Mesodermal cell (in vitro differentiated cells): ENCODE results near the gene ABHD8. TPM values are rescaled to one million over a fixed set of nuclear protein-coding genes. Genes with fewer than 3 reads are reported as not detected.

Experiments
- H3K27ac ChIP-seq: 2 replicates; pipeline ENCODE4 v1.7.0; 2013; ENCODE audit warnings: mild to moderate bottlenecking, low read depth, low read length, moderate library complexity; ENCODE audit not compliant: severe bottlenecking
- H3K36me3 ChIP-seq: 2 replicates; pipeline ENCODE4 v1.7.1; 2013; ENCODE audit warnings: mild to moderate bottlenecking, low read length, moderate library complexity; ENCODE audit not compliant: control insufficient read depth, insufficient read depth
- H3K4me1 ChIP-seq: one replicate; pipeline ENCODE4 v1.7.1; 2013; ENCODE audit warnings: mild to moderate bottlenecking, low read length; ENCODE audit not compliant: insufficient read depth, control insufficient read depth, poor library complexity, severe bottlenecking
- H3K4me3 ChIP-seq: 2 replicates; pipeline ENCODE4 v1.7.0; 2013; ENCODE audit warnings: low read length, control low read depth, mild to moderate bottlenecking; ENCODE audit not compliant: insufficient read depth, poor library complexity, severe bottlenecking; ENCODE audit errors: extremely low read depth
- H3K9me3 ChIP-seq: 2 replicates; pipeline ENCODE4 v1.7.1; 2013; ENCODE audit warnings: mild to moderate bottlenecking, low read length, moderate library complexity; ENCODE audit not compliant: control insufficient read depth
- WGBS, 2 experiments: methylation state at CpG; one replicate each; pipeline ENCODE4 v1.1.5; 2013; ENCODE audit warnings: missing lambda C conversion rate in 2 of 2; ENCODE audit not compliant: insufficient coverage in 2 of 2; 5-methylcytosine and 5-hydroxymethylcytosine counted together
- polyA plus RNA-seq, 2 experiments: library from polyadenylated mRNA; stranded (reverse); fragments of 50-300 nt; gene quantifications; one replicate each; pipeline ENCODE4 v1.2.3, GENCODE V29; 2013

The ABHD8 gene
- 6.3 TPM for polyA plus RNA-seq (2013, experiment 1 of 2)
- 5.8 TPM for polyA plus RNA-seq (2013, experiment 2 of 2)

GRCh38 chr19:17303167-17303939 lies at the start of gene ABHD8:
Gene ABHD8, minus strand, starts transcription at chr19:17303425. Its CDS starts 1,809 bp downstream, at chr19:17301616.
- H3K27ac ChIP-seq = no peak within 1 kb of the TSS
- peaks cover 6% of the 10 kb centered on the region for H3K4me1 ChIP-seq
- peaks cover 2% of the 10 kb centered on the region for H3K9me3 ChIP-seq
- peaks cover 15% of the 10 kb centered on the region for H3K36me3 ChIP-seq
- WGBS, 2 experiments = 3 to 7% methylated on average over 42 to 52 of the region's 52 CpGs
- H3K4me3 ChIP-seq = peak within 1 kb of the TSS; percentile 50

- 79 to 85% methylated on average over 9 to 11 of the region's 14 CpGs for WGBS, 2 experiments
- H3K4me3 ChIP-seq = no peak overlapping the region
- H3K36me3 ChIP-seq = no peaks in the 10 kb centered on the region
- peaks cover 21% of the 10 kb centered on the region for H3K4me1 ChIP-seq
- H3K27ac ChIP-seq = no peak overlapping the region
- H3K9me3 ChIP-seq = no peaks in the 10 kb centered on the region
Measured at GRCh38 chr19:17352608-17353280, 49.5 kb upstream of the ABHD8 start.

GRCh38 chr19:17351815-17352435 lies 48.7 kb upstream of the ABHD8 start:
- 94 to 96% methylated on average over 33 to 35 of the region's 45 CpGs for WGBS, 2 experiments
- Histone ChIP-seq H3K27ac (no peak overlapping the region), H3K36me3 (no peaks in the 10 kb centered on the region), H3K4me3 (no peak overlapping the region), H3K4me1 (peaks cover 25% of the 10 kb centered on the region), H3K9me3 (no peaks in the 10 kb centered on the region)

GRCh38 chr19:17348700-17349099 lies 45.5 kb upstream of the ABHD8 start:
- no peaks in the 10 kb centered on the region for H3K9me3 ChIP-seq
- peak overlapping the region; percentile 83 for H3K27ac ChIP-seq
- WGBS, 2 experiments = 11 to 14% methylated on average over 5 to 7 of the region's 12 CpGs
- H3K4me3 ChIP-seq = no peak overlapping the region
- peaks cover 25% of the 10 kb centered on the region for H3K4me1 ChIP-seq
- H3K36me3 ChIP-seq = peaks cover 5% of the 10 kb centered on the region

- peaks cover 6% of the 10 kb centered on the region for H3K36me3 ChIP-seq
- H3K9me3 ChIP-seq = no peaks in the 10 kb centered on the region
- peaks cover 21% of the 10 kb centered on the region for H3K4me1 ChIP-seq
- H3K4me3 ChIP-seq = no peak overlapping the region
- H3K27ac ChIP-seq = peak overlapping the region; percentile 26
- 100% methylated on average over 1 to 2 of the region's 2 CpGs for WGBS, 2 experiments
Measured at GRCh38 chr19:17347877-17348276, 44.7 kb upstream of the ABHD8 start.

GRCh38 chr19:17347361-17347760 lies 44.1 kb upstream of the ABHD8 start:
- 82% methylated on average over 3 of the region's 6 CpGs; no CpG with 5 or more reads in 1 of the 2 experiments for WGBS, 2 experiments
- peak overlapping the region; percentile 26 for H3K27ac ChIP-seq
- H3K4me3 ChIP-seq = no peak overlapping the region
- H3K9me3 ChIP-seq = no peaks in the 10 kb centered on the region
- H3K4me1 ChIP-seq = peaks cover 20% of the 10 kb centered on the region
- peaks cover 9% of the 10 kb centered on the region for H3K36me3 ChIP-seq

GRCh38 chr19:17346109-17346671 lies 43.0 kb upstream of the ABHD8 start:
- no peak overlapping the region for H3K27ac ChIP-seq
- H3K9me3 ChIP-seq = no peaks in the 10 kb centered on the region
- H3K36me3 ChIP-seq = peaks cover 21% of the 10 kb centered on the region
- no peak overlapping the region for H3K4me3 ChIP-seq
- 22 to 23% methylated on average over 20 to 23 of the region's 24 CpGs for WGBS, 2 experiments
- H3K4me1 ChIP-seq = peaks cover 16% of the 10 kb centered on the region

- 95 to 100% methylated on average over 3 to 5 of the region's 7 CpGs for WGBS, 2 experiments
Measured at GRCh38 chr19:17341845-17342244, 38.6 kb upstream of the ABHD8 start.

GRCh38 chr19:17341386-17341785 lies 38.2 kb upstream of the ABHD8 start:
- Histone ChIP-seq H3K36me3 (peaks cover 35% of the 10 kb centered on the region), H3K4me3 (no peak overlapping the region), H3K9me3 (no peaks in the 10 kb centered on the region), H3K4me1 (no peaks in the 10 kb centered on the region), H3K27ac (no peak overlapping the region)
- 94 to 95% methylated on average over 15 of the region's 15 CpGs for WGBS, 2 experiments

More at GRCh38 chr19:17341845-17342244, 38.6 kb upstream of the ABHD8 start:
- H3K4me1 ChIP-seq = no peaks in the 10 kb centered on the region
- peaks cover 35% of the 10 kb centered on the region for H3K36me3 ChIP-seq
- no peak overlapping the region for H3K4me3 ChIP-seq
- no peak overlapping the region for H3K27ac ChIP-seq
- H3K9me3 ChIP-seq = no peaks in the 10 kb centered on the region

GRCh38 chr19:17340871-17341357 lies 37.7 kb upstream of the ABHD8 start:
- Histone ChIP-seq H3K4me1 (no peaks in the 10 kb centered on the region), H3K4me3 (no peak overlapping the region), H3K36me3 (peaks cover 35% of the 10 kb centered on the region), H3K27ac (no peak overlapping the region), H3K9me3 (no peaks in the 10 kb centered on the region)
- WGBS, 2 experiments = 73 to 77% methylated on average over 15 of the region's 17 CpGs
